Measurements from ENCODE around the gene NSD1. TPM values are rescaled to one million over a fixed set of nuclear protein-coding genes. Genes with fewer than 3 reads are reported as not detected.

The NSD1 gene
- total and polyA plus RNA-seq, 2 of the 8 experiments (the other 6 are each of a cell fraction or from before 2014, with no cell fraction given): 22.8 to 168 TPM

DNA sequence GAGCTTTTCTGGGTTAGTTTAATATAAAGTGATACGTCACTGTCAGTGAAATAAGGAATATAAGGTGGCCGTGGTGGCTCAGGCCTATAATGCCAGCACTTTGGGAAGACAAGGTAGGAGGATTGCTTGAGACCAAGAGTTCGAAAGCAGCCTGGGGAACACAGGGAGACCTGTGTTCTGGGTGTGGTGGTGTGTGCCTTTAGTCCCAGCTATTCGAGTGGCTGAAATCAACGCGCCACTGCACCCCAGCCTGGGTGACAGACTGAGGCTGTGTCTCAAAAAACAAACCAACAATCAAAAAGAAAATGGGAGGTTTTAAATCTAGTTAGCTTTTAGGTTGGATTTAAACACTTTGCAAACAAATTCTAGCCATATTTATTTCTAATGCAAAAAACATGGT, 53.1 kb downstream of the NSD1 start (continued):
- TF ChIP-seq CBX8 (IDR thresholded peaks at IDR 0.05; ENCODE audit: borderline replicate concordance, low read depth, low read length) (no peak), NRF1 (IDR thresholded peaks at IDR 0.05; ENCODE audit: low read depth, low read length) (no peak), BACH1 (IDR thresholded peaks at IDR 0.05; ENCODE audit: low read length) (no peak), JUN (IDR thresholded peaks at IDR 0.05; ENCODE audit: low read depth, low read length) (no peak), EGR1 (IDR thresholded peaks at IDR 0.05; ENCODE audit: borderline replicate concordance, low read depth, low read length) (no peak)
